ENCODE measurements around the gene NOX3. TPM values are rescaled to one million over a fixed set of nuclear protein-coding genes. Genes with fewer than 3 reads are reported as not detected.

The NOX3 gene
- total RNA-seq, 2 experiments from 2014 or later, result not detected

- TF ChIP-seq CTCF (IDR thresholded peaks at IDR 0.05), result no peak
- intact Hi-C loops (cut with micrococcal nuclease), result no loop called here
- Mint-ChIP-seq H3K27me3 (no peaks in the 10 kb centered on the region), H3K4me1 (ENCODE audit: low read depth) (peaks cover 2% of the 10 kb centered on the region), H3K9me3 (no peaks in the 10 kb centered on the region), H3K27ac (no peak overlapping the region), H3K4me3 (no peak overlapping the region), H3K36me3 (ENCODE audit: low read depth) (no peaks in the 10 kb centered on the region)
- ATAC-seq (no peak), DNase-seq (no peak)
- POLR2A ChIA-PET, result interaction anchor here (1.0 kb wide), 1 partner anchor 95 kb away, joined by 3 read pairs; the partner anchor contains the start of gene TFB1M
- CTCF ChIA-PET, result no interaction called here
These were observed 46.7 kb downstream of the NOX3 start for GRCh38 chr6:155408981-155409380.

GRCh38 chr6:155408231-155408630, 47.4 kb downstream of the NOX3 start:
- peaks cover 2% of the 10 kb centered on the region for H3K4me1 Mint-ChIP-seq (ENCODE audit: low read depth)
- intact Hi-C loops (cut with micrococcal nuclease), result no loop called here
- no peaks in the 10 kb centered on the region for H3K9me3 Mint-ChIP-seq
- ChIA-PET CTCF (no interaction called here), POLR2A (interaction anchor here (1.0 kb wide), 1 partner anchor 94 kb away, joined by 3 read pairs; the partner anchor contains the start of gene TFB1M)
- no peak overlapping the region for H3K4me3 Mint-ChIP-seq
- no peak for TF ChIP-seq CTCF (IDR thresholded peaks at IDR 0.05)
- DNase-seq, result no peak
- H3K27ac Mint-ChIP-seq, result no peak overlapping the region
- H3K27me3 Mint-ChIP-seq, result no peaks in the 10 kb centered on the region
- H3K36me3 Mint-ChIP-seq (ENCODE audit: low read depth), result no peaks in the 10 kb centered on the region
- ATAC-seq, result no peak

GRCh38 chr6:155406801-155407200, 48.8 kb downstream of the NOX3 start:
- Mint-ChIP-seq H3K27me3 (no peaks in the 10 kb centered on the region), H3K4me1 (ENCODE audit: low read depth) (peaks cover 2% of the 10 kb centered on the region), H3K36me3 (ENCODE audit: low read depth) (no peaks in the 10 kb centered on the region), H3K27ac (no peak overlapping the region), H3K9me3 (no peaks in the 10 kb centered on the region), H3K4me3 (no peak overlapping the region)
- CTCF ChIA-PET, result interaction anchor here (1.1 to 1.9 kb wide), 2 partner anchors 117 to 122 kb away, joined by 3 to 6 read pairs; no protein-coding TSS in a partner anchor
- ATAC-seq (no peak), DNase-seq (no peak)
- POLR2A ChIA-PET, result no interaction called here
- TF ChIP-seq CTCF (IDR thresholded peaks at IDR 0.05), result no peak
- intact Hi-C loops (cut with micrococcal nuclease), result no loop called here

GRCh38 chr6:155404937-155405336, 50.7 kb downstream of the NOX3 start:
- Mint-ChIP-seq H3K27me3 (no peaks in the 10 kb centered on the region), H3K9me3 (no peaks in the 10 kb centered on the region), H3K4me3 (no peak overlapping the region), H3K27ac (no peak overlapping the region), H3K36me3 (ENCODE audit: low read depth) (no peaks in the 10 kb centered on the region), H3K4me1 (ENCODE audit: low read depth) (peaks cover 2% of the 10 kb centered on the region)
- POLR2A ChIA-PET, result interaction anchor here (0.6 kb wide), 1 partner anchor 89 kb away, joined by 3 read pairs; no protein-coding TSS in a partner anchor
- ATAC-seq, result no peak
- intact Hi-C loops (cut with micrococcal nuclease), result no loop called here
- CTCF ChIA-PET, result no interaction called here
- DNase-seq, result no peak
- no peak for TF ChIP-seq CTCF (IDR thresholded peaks at IDR 0.05)

GRCh38 chr6:155402656-155403304, 52.9 kb downstream of the NOX3 start:
- ChIA-PET POLR2A (no interaction called here), CTCF (no interaction called here)
- ATAC-seq (no peak), DNase-seq (no peak)
- no peaks in the 10 kb centered on the region for H3K9me3 Mint-ChIP-seq
- no peak overlapping the region for H3K27ac Mint-ChIP-seq
- TF ChIP-seq CTCF (IDR thresholded peaks at IDR 0.05), result no peak
- no peak overlapping the region for H3K4me3 Mint-ChIP-seq
- intact Hi-C loops (cut with micrococcal nuclease), result no loop called here
- no peaks in the 10 kb centered on the region for H3K27me3 Mint-ChIP-seq
- no peaks in the 10 kb centered on the region for H3K36me3 Mint-ChIP-seq (ENCODE audit: low read depth)
- no peaks in the 10 kb centered on the region for H3K4me1 Mint-ChIP-seq (ENCODE audit: low read depth)

Measured in activated CD8-positive, alpha-beta T cell treated with anti-CD3 and anti-CD28 coated beads for 36 hours (primary cell).